ENCODE results near the gene GMPPA.

Gene GMPPA

GRCh38 chr2:219473511-219473910 is 25.2 kb upstream of the GMPPA start:
- DNase-seq, result no peak
- no peak for TF ChIP-seq GATA1 (IDR thresholded peaks at IDR 0.05; ENCODE audit: low read depth, low read length)
- no peak for TF ChIP-seq POLR2A (IDR thresholded peaks at IDR 0.05; ENCODE audit: low read length)

- no peak for TF ChIP-seq POLR2A (IDR thresholded peaks at IDR 0.05; ENCODE audit: low read length)
- no peak for TF ChIP-seq GATA1 (IDR thresholded peaks at IDR 0.05; ENCODE audit: low read depth, low read length)
- DNase-seq, result no peak
These were observed 24.2 kb upstream of the GMPPA start for GRCh38 chr2:219474285-219475060.

- DNase-seq, result peak; percentile 21 to 47
- no peak for TF ChIP-seq GATA1 (IDR thresholded peaks at IDR 0.05; ENCODE audit: low read depth, low read length)
- no peak for TF ChIP-seq POLR2A (IDR thresholded peaks at IDR 0.05; ENCODE audit: low read length)
These were observed 23.4 kb upstream of the GMPPA start for GRCh38 chr2:219475278-219475677.

- no peak for TF ChIP-seq POLR2A (IDR thresholded peaks at IDR 0.05; ENCODE audit: low read length)
- TF ChIP-seq GATA1 (IDR thresholded peaks at IDR 0.05; ENCODE audit: low read depth, low read length), result no peak
- peak; percentile 65 to 85 for DNase-seq
These were observed 22.7 kb upstream of the GMPPA start for GRCh38 chr2:219475697-219476651.

GRCh38 chr2:219476652-219477151 is 22.0 kb upstream of the GMPPA start:
- TF ChIP-seq POLR2A (IDR thresholded peaks at IDR 0.05; ENCODE audit: low read length) (no peak), GATA1 (IDR thresholded peaks at IDR 0.05; ENCODE audit: low read depth, low read length) (no peak)
- DNase-seq, result no peak

- TF ChIP-seq POLR2A (IDR thresholded peaks at IDR 0.05; ENCODE audit: low read length), result no peak
- TF ChIP-seq GATA1 (IDR thresholded peaks at IDR 0.05; ENCODE audit: low read depth, low read length), result no peak
- no peak for DNase-seq
These were observed 21.5 kb upstream of the GMPPA start for GRCh38 chr2:219477179-219477578.

- TF ChIP-seq GATA1 (IDR thresholded peaks at IDR 0.05; ENCODE audit: low read depth, low read length) (no peak), POLR2A (IDR thresholded peaks at IDR 0.05; ENCODE audit: low read length) (no peak)
These were observed 20.9 kb upstream of the GMPPA start for GRCh38 chr2:219477815-219478214.

GRCh38 chr2:219478916-219479315 is 19.8 kb upstream of the GMPPA start:
- no peak for TF ChIP-seq GATA1 (IDR thresholded peaks at IDR 0.05; ENCODE audit: low read depth, low read length)
- no peak for TF ChIP-seq POLR2A (IDR thresholded peaks at IDR 0.05; ENCODE audit: low read length)
- no peak for DNase-seq

More at GRCh38 chr2:219477815-219478214, 20.9 kb upstream of the GMPPA start:
- no peak for DNase-seq

- TF ChIP-seq GATA1 (IDR thresholded peaks at IDR 0.05; ENCODE audit: low read depth, low read length), result no peak
- no peak for DNase-seq
These were observed 18.7 kb upstream of the GMPPA start for GRCh38 chr2:219480004-219480403.

- DNase-seq, result no peak
These were observed 15.9 kb upstream of the GMPPA start for GRCh38 chr2:219482674-219483405.

GRCh38 chr2:219483451-219484342 is 15.0 kb upstream of the GMPPA start:
- TF ChIP-seq GATA1 (IDR thresholded peaks at IDR 0.05; ENCODE audit: low read depth, low read length) (no peak), POLR2A (IDR thresholded peaks at IDR 0.05; ENCODE audit: low read length) (no peak)
- no peak for DNase-seq

More at GRCh38 chr2:219482674-219483405, 15.9 kb upstream of the GMPPA start:
- TF ChIP-seq POLR2A (IDR thresholded peaks at IDR 0.05; ENCODE audit: low read length), result no peak
- TF ChIP-seq GATA1 (IDR thresholded peaks at IDR 0.05; ENCODE audit: low read depth, low read length), result no peak

GRCh38 chr2:219484343-219485200 is 14.1 kb upstream of the GMPPA start:
- no peak for TF ChIP-seq POLR2A (IDR thresholded peaks at IDR 0.05; ENCODE audit: low read length)
- no peak for TF ChIP-seq GATA1 (IDR thresholded peaks at IDR 0.05; ENCODE audit: low read depth, low read length)
- peak in 1 of 2 experiments; percentile 17 for DNase-seq
